HG02588 (cell line): ENCODE data around the gene SCAI.

Experiments used
- ATAC-seq: cut with Tn5 transposase; IDR thresholded peaks from one replicate; pipeline ENCODE4 v1.9.1; 2021; ENCODE audit warnings: mild to moderate bottlenecking, moderate library complexity; ENCODE audit not compliant: unreplicated experiment

Gene SCAI

DNA sequence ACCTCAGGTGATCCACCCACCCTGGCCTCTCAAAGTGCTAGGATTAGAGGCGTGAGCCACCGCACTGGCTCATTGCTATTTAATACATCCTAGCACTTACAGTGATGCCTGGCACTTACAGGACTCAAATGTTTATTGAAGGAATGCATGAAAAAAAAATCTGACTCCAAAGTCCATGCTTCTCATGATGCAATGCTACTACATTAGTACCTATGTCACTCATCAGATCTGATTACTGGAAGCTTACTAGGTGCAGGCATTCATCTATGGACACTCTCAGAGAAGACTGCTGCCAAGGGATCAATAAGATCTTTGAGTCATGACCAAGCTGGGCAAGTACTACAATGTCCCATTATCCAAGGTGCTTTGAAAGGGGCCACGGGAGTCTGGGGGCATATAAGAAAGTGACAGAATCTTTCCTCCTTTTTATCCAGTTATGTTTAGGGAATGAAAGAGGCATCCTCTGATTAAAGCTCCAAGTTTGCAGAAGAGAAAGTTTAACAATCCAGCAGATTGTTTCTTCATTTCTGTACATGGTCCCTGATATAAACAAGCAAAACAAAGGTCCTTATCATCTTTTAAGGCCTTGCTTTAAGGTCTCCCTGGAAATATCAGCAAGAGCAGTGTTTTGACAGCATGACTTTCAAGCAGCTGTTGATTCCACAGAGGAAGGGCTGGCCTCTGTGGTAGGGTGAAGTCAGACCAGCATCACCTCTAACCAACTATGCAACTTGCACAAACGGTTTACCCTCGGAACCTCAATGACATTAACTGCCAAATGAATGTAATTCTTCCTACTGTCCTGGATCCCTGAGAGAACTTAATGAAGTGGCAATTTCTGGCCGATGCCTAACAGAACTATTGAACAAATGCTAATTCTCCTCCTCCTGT, 245.5 kb downstream of the SCAI start:
- ATAC-seq: no peak

DNA sequence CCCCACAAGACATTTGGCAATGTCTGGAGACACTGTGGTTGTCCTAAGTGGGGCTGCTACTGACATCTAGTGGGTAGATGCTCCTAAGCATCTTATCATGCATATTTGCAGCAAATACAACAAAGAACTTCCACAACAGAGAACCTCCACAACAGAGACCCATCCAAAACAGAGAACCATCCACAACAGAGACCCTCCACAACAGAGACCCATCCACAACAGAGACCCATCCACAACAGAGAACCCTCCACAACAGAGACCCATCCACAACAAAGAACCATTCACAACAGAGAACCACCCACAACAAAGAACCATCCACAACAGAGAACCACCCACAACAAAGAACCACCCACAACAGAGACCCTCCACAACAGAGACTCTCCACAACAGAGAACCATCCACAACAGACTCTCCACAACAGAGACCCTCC, 248.6 kb downstream of the SCAI start:
- no peak for ATAC-seq

DNA sequence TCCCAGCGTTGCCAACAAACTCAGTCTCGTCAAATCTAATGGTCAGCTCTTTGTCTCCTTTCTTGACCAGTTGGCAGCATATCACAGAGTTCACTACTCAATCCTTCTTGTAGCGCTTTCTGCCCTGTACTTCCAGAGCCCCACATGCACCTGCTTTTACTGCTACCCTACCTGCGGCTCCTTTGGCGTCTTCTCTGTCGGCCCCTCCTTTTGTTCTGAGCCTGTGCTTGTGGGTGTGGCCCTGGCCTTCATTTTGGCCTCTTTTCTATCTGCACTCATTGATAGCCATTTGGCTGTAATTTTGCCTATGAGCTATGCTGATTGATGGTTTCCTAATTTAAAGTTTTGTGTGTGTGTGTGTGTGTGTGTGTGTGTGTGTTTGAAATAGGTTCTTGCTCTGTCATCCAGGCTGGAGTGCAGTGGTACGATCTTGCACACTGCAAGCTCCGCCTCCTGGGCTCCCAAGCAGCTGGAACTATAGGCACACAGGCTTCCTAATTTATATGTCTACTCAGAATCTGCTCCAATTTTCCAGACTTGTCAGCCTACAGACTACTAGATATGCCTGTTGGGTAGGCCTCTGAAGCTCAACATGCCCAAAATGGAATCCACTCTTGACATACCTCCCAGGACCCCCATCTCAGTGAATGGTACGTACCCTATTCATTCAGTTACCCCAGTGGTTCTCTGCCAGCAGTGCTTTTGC, 249.1 kb downstream of the SCAI start:
- no peak for ATAC-seq
